ENCODE measurements around the gene NACAD. TPM values are rescaled to one million over a fixed set of nuclear protein-coding genes. Genes with fewer than 3 reads are reported as not detected.

Gene NACAD
- total RNA-seq, 1 donor from 2014 or later: 21.6 TPM

DNA sequence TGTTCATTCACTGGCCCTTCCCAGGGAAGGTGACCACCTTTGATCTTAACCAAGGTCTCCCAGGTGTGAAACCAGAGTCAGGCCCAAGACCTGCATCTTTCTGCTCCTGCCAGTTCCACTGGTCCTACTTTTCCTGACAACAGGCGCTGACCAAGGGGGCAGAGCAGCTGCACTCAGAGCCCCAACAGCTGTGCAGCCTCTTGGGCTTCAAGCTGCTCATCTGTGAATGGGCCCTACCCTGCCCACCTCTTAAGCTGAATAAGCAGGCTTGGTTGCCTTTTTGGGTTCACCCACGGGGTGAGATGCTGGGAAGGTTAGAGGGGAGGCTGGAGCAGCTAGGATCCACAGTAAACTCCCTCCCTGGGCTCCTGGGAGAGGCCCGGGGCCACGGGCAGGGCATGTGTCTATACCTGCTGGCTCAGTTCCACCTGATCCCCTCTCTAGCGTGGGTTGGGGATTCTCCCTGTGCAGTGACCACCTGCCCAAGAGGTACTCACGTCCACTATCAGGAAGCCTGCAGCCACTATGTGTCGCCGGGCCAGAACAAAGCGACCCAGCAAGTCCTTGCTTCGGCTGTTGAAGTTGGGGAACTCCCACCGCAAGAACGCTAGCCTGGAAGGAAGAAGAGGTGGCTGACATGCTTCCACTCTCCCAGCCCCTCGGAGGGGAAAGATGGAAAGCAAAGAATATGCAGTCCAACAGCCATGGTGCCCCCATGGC is 12.2 kb upstream of the NACAD start:
- no peak for FAIRE-seq
- H3K36me3 ChIP-seq (ENCODE audit: insufficient read depth, low read length): peaks cover 34% of the 10 kb centered on the region

DNA sequence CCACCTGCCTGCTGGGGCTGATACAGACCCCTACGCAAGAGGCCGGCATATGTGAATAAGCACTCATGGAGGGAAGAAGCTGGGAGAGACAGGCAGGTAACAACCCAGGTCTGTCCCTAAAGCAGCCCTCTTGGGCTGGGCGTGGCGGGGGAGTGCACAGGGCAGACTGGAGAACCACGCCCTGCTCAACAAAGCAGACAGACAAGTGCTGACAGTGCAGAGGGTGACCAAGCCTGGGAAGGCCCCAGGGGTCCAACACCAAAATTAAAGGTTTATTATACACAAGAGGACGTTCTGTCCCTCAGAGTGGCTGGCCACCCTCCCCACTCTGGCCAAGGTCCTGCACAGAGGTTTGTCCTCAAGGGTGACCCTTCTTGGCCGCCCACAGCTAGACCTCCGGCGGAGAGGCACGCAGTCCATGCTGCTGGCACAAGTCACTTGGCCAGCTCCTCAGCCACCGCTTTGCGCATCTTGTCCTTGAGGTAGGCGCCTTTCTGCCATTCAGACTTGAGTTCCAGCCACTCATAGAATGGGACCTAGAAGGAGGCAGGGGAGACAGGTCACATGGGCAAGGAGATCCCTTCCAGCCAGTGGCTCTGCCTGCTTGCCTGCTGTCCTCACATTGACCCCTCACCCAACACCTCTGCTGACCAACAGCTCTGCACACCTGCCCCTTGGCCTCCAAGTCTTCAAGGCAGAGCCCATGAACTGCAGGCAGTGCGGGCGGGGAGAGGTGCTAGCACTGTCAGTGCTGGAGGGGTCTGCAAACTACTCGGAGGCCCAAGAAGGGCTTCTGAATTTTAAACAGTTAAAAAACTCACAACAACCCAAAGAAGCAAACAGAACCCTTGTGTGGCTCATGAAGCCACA is 11.4 kb upstream of the NACAD start:
- no peak for DNase-seq (ENCODE audit: low read depth)
- Histone ChIP-seq H4K20me1 (ENCODE audit: insufficient read depth, low read length) (peaks cover 41% of the 10 kb centered on the region), H3K79me2 (ENCODE audit: insufficient read depth, low read length) (peaks cover 15% of the 10 kb centered on the region), H3K4me2 (ENCODE audit: low read length) (no peak overlapping the region), H2AFZ (ENCODE audit: low read depth, low read length) (no peak overlapping the region), H3K9me3 (ENCODE audit: insufficient read depth, low read depth, low read length) (no peaks in the 10 kb centered on the region), H3K27ac (ENCODE audit: low read depth, low read length) (no peak overlapping the region), H3K9ac (ENCODE audit: low read length) (no peak overlapping the region), H3K36me3 (ENCODE audit: insufficient read depth, low read length) (peaks cover 28% of the 10 kb centered on the region), H3K4me3 (ENCODE audit: insufficient read depth, low read depth, low read length) (no peak overlapping the region), H3K27me3 (ENCODE audit: insufficient read depth, low read length) (no peaks in the 10 kb centered on the region), H3K4me1 (ENCODE audit: insufficient read depth, low read length) (no peaks in the 10 kb centered on the region)
- no peak for FAIRE-seq
- no peaks in the 10 kb centered on the region for H3K9me3 Mint-ChIP-seq (ENCODE audit: unreplicated experiment)
- H3K36me3 Mint-ChIP-seq (ENCODE audit: low read depth, unreplicated experiment): peaks cover 7% of the 10 kb centered on the region
- no peaks in the 10 kb centered on the region for H3K27me3 Mint-ChIP-seq (ENCODE audit: low read depth, unreplicated experiment)
- H3K4me3 Mint-ChIP-seq (ENCODE audit: unreplicated experiment): no peak overlapping the region
- H3K27ac Mint-ChIP-seq (ENCODE audit: unreplicated experiment): no peak overlapping the region
- no peaks in the 10 kb centered on the region for H3K4me1 Mint-ChIP-seq (ENCODE audit: low read depth, unreplicated experiment)
- TF ChIP-seq CTCF (IDR thresholded peaks at IDR 0.05; ENCODE audit: insufficient read depth, low read depth, low read length): no peak
- TF ChIP-seq EZH2 (IDR thresholded peaks at IDR 0.05; ENCODE audit: insufficient read depth, low read length): no peak

More for the DNA sequence above, 12.2 kb upstream of the NACAD start:
- H3K4me3 ChIP-seq (ENCODE audit: insufficient read depth, low read depth, low read length): no peak overlapping the region
- H3K4me1 Mint-ChIP-seq (ENCODE audit: low read depth, unreplicated experiment): no peaks in the 10 kb centered on the region
- H3K9me3 Mint-ChIP-seq (ENCODE audit: unreplicated experiment): no peaks in the 10 kb centered on the region
- no peak for DNase-seq (ENCODE audit: low read depth)
- no peaks in the 10 kb centered on the region for H3K27me3 Mint-ChIP-seq (ENCODE audit: low read depth, unreplicated experiment)
- no peak overlapping the region for H2AFZ ChIP-seq (ENCODE audit: low read depth, low read length)
- no peak overlapping the region for H3K4me3 Mint-ChIP-seq (ENCODE audit: unreplicated experiment)
- no peaks in the 10 kb centered on the region for H3K27me3 ChIP-seq (ENCODE audit: insufficient read depth, low read length)
- no peak overlapping the region for H3K27ac Mint-ChIP-seq (ENCODE audit: unreplicated experiment)
- H3K79me2 ChIP-seq (ENCODE audit: insufficient read depth, low read length): peaks cover 23% of the 10 kb centered on the region
- H4K20me1 ChIP-seq (ENCODE audit: insufficient read depth, low read length): peaks cover 49% of the 10 kb centered on the region
- no peak for TF ChIP-seq EZH2 (IDR thresholded peaks at IDR 0.05; ENCODE audit: insufficient read depth, low read length)
- no peak for TF ChIP-seq CTCF (IDR thresholded peaks at IDR 0.05; ENCODE audit: insufficient read depth, low read depth, low read length)
- H3K27ac ChIP-seq (ENCODE audit: low read depth, low read length): no peak overlapping the region
- no peaks in the 10 kb centered on the region for H3K9me3 ChIP-seq (ENCODE audit: insufficient read depth, low read depth, low read length)
- no peak overlapping the region for H3K9ac ChIP-seq (ENCODE audit: low read length)
- no peaks in the 10 kb centered on the region for H3K4me1 ChIP-seq (ENCODE audit: insufficient read depth, low read length)
- H3K36me3 Mint-ChIP-seq (ENCODE audit: low read depth, unreplicated experiment): peaks cover 7% of the 10 kb centered on the region
- H3K4me2 ChIP-seq (ENCODE audit: low read length): no peak overlapping the region

Data from astrocyte (in vitro differentiated cells and primary cell).